Adipose tissue (tissue), 3 donors: ENCODE data around the gene CDK15. TPM values are rescaled to one million over a fixed set of nuclear protein-coding genes. Genes with fewer than 3 reads are reported as not detected.
"Not testable (repeated sequence)": the region's sequence is repeated elsewhere in the genome, so short reads cannot be mapped to it uniquely, and the experiment has no call there.

Experiments
- H3K27ac ChIP-seq: one replicate; pipeline ENCODE4 v1.5.1; 2013; ENCODE audit warnings: low read depth, low read length
- WGBS, 3 donors: extraction: QIAGEN DNeasy Blood & Tissue Kit; methylation state at CpG; one replicate each; pipeline ENCODE4 v1.1.7; 2013; 5-methylcytosine and 5-hydroxymethylcytosine counted together
- polyA plus RNA-seq, 3 donors: library from polyadenylated mRNA; stranded (reverse); fragments of 200-250 nt; gene quantifications; one replicate each; pipeline ENCODE4 v1.2.3, GENCODE V29; 2013
- donor health status: healthy with polysubstance abuse.
- donor health status: Bipolar disorder and iron deficiency.
- donor health status: healthy.

CDK15 gene
- polyA plus RNA-seq: 1 to 10 TPM in 1 of 3 donors, under 1 TPM in 2; 0.30 to 4.9 (median 0.58) TPM

GRCh38 chr2:201806442-201807170 is at the start of gene CDK15:
CDK15 (plus strand) TSS chr2:201806537; CDS start chr2:201806665, 128 bp downstream.
- 51 to 59% (median 51%) methylated on average over 10 of the region's 10 CpGs for WGBS, 3 donors
- no peak within 1 kb of the TSS for H3K27ac ChIP-seq

GRCh38 chr2:201758234-201758633 is 48.1 kb upstream of the CDK15 start:
- 0 to 15% (median 0%) methylated on average over 1 of the region's 1 CpG for WGBS, 3 donors
- H3K27ac ChIP-seq: no peak overlapping the region

DNA sequence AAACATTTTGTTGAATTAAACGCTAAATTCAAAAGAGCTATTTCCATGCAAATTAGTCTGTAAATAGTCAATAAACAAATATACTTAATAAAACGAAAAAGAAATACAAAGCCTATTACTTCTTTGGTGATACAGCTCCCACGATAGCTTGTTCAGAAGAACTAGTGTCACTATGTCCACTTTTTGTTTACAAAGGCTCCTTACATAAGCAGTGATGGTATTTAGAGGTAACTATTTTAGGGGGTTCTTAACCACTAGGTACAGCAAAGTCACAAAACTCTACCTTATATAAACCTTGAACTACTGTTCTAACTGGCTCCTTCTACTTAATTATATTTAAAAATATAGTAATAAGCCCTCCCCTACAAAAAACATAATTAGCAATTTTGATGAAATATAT is 47.5 kb upstream of the CDK15 start:
- WGBS, 3 donors: 27 to 94% (median 86%) methylated on average over 3 of the region's 3 CpGs
- no peak overlapping the region for H3K27ac ChIP-seq

DNA sequence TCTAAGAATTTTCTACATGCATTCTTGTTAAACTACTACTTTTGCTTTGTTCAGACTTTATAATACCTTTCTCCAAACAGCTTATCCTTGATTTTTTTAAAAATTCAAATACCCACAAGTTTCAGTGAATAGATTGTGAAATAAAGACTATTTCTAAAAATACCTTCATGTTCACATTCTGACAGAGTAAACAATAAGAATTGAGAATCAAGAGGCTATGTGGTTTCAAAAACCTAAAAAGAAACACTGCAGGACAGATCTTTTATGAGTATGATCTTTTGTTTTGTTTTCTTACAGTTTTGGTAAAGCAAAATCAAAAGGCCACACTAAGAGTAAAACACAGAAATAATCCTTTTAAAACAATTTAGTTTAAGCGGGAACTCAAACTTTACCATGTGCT is 46.8 kb upstream of the CDK15 start:
- H3K27ac ChIP-seq: no peak overlapping the region
- 97 to 100% (median 99%) methylated on average over 1 of the region's 1 CpG for WGBS, 3 donors

DNA sequence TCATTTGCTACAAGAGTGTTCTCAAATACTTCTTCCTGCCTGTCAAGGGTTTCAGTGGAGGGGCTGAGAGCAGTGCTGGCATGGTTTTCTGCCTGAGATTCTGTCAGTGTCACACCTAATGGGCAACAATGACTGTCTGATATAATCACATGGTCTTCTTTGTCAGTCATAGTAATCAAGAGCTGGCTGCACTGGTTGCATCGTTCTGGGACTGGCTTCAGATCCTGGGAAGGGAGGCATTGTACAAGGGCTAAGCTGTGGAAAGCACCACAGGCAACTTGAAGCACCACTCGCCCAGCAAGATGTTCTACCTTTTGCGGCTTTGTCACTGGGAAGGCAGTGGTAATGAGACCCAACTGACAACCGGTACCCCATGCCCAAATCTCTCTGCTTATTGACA is 45.2 kb upstream of the CDK15 start:
- WGBS, 3 donors: 88 to 95% (median 93%) methylated on average over 4 of the region's 4 CpGs
- no peak overlapping the region for H3K27ac ChIP-seq

DNA sequence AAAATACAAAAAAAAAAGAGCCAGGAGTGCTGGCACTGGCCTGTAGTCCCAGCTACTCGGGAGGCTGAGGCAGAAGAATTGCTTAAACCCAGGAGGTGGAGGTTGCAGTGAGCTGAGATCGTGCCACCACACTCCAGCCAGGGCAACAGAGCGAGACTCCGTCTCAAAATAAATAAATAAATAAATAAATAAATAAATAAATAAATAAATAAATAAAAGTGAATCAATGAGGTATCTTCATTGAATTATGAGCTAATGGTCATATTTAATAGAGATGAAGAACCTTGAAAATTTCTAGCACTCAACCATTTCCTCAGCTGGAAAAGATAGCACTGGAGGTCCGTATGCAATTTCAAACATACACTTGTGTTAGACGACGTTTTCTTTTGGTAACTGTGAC is 41.9 kb upstream of the CDK15 start:
- WGBS, 3 donors: 95 to 97% (median 95%) methylated on average over 7 of the region's 7 CpGs
- not testable (repeated sequence) for H3K27ac ChIP-seq

DNA sequence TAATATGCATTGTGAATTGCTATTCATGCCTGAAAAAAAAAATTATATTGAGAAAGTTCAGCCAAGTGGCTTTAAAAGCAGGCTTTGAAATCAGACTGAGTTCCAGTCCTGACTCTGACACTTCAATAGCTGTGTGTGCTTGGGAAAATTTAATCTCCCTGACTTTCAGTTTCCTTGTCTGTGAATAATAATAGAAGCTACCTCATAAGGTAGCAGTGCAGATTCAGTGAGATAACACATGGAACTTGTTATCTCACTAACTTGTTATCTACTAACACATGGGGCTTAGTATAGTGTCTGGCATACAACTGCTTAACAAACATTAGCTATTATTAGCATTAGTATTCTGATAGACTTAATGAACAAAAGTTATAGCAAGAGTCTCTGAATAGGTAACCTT is 40.5 kb upstream of the CDK15 start:
- H3K27ac ChIP-seq: no peak overlapping the region

DNA sequence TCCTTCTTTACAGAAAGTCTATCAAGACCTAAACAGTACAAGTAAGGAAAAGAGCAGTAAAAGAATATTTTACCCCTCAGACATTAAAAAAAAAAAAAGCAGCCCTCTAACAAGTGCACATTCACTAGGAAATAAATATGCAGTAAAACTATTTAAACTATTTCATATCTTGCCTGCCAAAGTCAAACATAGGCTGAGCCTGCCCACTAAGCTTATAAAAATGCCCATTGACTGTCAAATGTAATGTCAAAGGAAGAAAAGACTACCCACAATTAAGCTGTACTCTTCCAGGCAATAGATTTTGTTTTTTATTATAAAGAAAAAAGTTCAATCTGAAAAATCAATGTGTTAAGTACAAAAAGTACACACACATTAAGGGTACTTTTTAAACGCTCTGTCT is 37.4 kb upstream of the CDK15 start:
- WGBS, 3 donors: 83 to 92% (median 91%) methylated on average over 1 of the region's 1 CpG
- no peak overlapping the region for H3K27ac ChIP-seq

DNA sequence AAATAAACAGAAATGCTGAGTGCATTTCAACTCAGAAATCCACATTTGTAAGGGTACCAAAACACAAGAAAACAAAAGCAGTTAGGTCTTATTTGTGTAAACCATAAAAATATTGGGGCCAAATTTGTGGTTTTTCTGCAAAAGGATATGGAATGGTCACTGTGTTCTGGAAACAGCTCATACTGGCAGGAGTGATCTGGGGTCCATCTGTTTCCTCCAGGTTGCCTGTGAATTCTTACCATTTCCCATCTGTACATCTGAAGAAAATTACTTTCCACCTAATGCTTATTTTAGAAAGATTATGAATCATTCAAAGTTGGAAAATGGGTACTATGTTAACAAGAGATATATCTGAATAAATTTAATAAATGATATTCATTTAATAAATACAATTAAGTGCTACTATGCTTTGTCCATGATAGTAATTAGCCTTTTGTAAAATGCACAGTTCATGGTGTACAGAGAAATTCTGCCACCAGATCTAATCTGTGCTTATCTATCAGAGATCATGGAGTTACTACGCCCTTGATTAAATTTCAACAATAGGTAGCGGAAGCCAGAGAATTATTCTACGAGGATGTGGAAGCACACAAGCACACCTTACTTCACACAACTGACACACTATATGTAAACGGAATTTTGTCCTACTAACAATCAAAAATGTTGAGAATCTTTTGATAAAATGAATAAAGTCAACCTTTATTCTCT is 36.5 kb upstream of the CDK15 start:
- WGBS, 3 donors: 68 to 80% (median 72%) methylated on average over 4 of the region's 4 CpGs
- no peak overlapping the region for H3K27ac ChIP-seq

GRCh38 chr2:201773990-201774389 is 32.3 kb upstream of the CDK15 start:
- 77 to 88% (median 84%) methylated on average over 1 of the region's 1 CpG for WGBS, 3 donors
- H3K27ac ChIP-seq: no peak overlapping the region

DNA sequence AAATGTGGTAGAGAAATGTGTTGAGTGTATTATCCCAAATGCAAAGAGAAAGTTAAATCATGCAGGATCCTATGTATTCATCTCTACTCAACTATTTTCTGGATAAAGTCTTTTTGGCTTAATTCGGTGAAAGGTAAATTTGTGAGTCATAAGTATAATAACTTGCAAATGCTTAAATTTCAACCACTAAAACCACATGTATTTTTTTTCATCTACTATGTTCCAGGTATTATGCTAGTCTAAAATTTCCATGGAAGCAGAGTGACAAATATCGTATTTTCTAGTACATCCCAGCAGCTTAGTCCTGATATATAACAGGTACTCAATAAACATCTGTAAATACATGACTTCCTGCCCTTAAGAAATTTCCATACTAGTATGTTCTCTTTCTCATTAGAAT is 31.8 kb upstream of the CDK15 start:
- no peak overlapping the region for H3K27ac ChIP-seq
- WGBS, 3 donors: 85 to 95% (median 88%) methylated on average over 2 of the region's 2 CpGs

- 88 to 100% (median 98%) methylated on average over 1 of the region's 1 CpG for WGBS, 3 donors
- no peak overlapping the region for H3K27ac ChIP-seq
Observed at GRCh38 chr2:201775326-201775725, 31.0 kb upstream of the CDK15 start.

GRCh38 chr2:201777043-201777442 is 29.3 kb upstream of the CDK15 start:
- no peak overlapping the region for H3K27ac ChIP-seq

DNA sequence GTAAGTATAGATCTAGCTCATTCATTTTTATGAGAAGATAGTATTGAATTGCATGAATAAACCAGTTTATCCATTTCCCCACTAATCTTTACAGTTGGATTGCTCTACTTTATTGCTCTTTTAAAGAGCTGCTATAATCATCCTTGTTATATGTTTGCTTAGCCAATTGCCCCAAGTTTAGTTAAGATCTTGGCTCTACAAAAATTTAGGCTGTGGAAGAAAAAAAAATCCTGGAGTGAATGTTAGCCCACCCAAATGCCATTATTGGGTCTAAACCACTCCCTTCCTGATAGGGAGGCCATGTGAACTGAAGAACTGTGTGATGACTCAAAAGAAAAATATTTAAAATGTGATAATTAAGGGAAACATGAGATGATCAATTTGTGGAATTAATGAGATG is 28.5 kb upstream of the CDK15 start:
- no peak overlapping the region for H3K27ac ChIP-seq

- no peak overlapping the region for H3K27ac ChIP-seq
- WGBS, 3 donors: 2 to 7% (median 5%) methylated on average over 22 of the region's 22 CpGs
Observed at GRCh38 chr2:201779901-201780673, 26.2 kb upstream of the CDK15 start.

GRCh38 chr2:201780674-201781493 is 25.5 kb upstream of the CDK15 start, which contains the start of gene ALS2:
ALS2 (minus strand) TSS chr2:201780933; CDS start chr2:201768885, 12,048 bp downstream.
- WGBS, 3 donors: 0% methylated on average over 58 to 60 of the region's 60 CpGs
- H3K27ac ChIP-seq: no peak within 1 kb of the TSS

- 2 to 3% (median 3%) methylated on average over 15 of the region's 15 CpGs for WGBS, 3 donors
- no peak overlapping the region for H3K27ac ChIP-seq
Observed at GRCh38 chr2:201781557-201782051, 24.7 kb upstream of the CDK15 start.

DNA sequence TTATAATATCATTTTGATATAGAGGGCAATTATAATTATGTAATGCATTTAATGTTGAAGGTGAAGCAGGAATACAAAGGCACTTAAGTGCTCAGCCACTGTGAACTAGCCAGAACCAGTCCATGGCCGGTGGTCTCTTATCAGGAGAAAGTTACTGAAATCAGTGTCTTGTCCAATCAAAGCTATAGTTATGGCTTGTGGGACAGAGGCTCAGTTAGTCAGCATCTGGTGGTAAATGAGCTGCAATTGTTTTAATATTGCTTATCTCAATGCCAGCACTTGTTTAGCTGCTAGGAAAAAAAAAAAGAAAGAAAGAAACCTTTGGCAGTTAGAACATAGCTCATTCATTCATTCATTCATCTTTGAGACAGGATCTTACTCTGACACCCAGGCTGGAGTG is 21.8 kb upstream of the CDK15 start:
- no peak overlapping the region for H3K27ac ChIP-seq
- WGBS, 3 donors: 25 to 71% (median 70%) methylated on average over 1 of the region's 1 CpG
